Inflammatory macrophage treated with lipopolysaccharide for 1 hour (primary cell): ENCODE data around the gene NEURL3.

Experiments used
- DNase-seq, 2 donors: peaks; one replicate each; pipeline ENCODE4 v3.0.0-alpha.2; 2020 to 2022

NEURL3 gene

DNA sequence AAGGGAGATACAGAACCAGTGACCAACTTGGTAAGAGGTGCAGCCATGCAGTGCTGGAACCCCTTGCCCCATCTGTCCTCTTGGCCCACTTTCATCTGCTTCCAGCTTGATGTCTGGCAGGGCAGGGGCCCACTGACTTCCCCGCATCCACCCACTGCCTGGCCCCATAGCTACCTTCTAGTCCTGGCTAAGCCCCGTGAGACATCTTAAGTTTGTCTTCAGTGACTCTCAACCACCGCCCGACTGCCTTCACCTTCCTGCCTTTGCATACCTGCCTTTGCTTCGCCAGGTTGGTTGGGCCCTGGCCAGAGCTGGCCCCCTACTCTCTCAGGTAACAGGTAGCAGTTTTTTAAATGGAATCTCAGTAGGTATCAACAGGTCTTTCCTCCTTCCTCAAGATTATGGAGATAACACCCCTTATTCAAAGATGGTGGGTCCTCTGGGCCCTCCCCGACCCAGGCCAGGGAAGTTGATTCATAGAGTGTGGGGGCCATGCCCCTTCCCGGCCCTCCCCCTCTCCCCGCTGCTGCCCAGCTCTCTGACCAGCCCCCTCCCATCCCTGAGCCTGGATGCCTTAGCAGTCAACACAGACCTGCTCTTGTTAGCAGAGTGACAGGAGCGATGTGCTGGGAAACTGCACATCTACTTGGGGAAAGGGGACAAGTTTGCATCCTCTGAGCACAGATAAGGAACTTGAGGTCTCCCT lies 34.2 kb upstream of the NEURL3 start:
- DNase-seq, result no peak

GRCh38 chr2:96538487-96539214 lies 33.5 kb upstream of the NEURL3 start:
- DNase-seq, result peak; percentile 40 to 73

DNA sequence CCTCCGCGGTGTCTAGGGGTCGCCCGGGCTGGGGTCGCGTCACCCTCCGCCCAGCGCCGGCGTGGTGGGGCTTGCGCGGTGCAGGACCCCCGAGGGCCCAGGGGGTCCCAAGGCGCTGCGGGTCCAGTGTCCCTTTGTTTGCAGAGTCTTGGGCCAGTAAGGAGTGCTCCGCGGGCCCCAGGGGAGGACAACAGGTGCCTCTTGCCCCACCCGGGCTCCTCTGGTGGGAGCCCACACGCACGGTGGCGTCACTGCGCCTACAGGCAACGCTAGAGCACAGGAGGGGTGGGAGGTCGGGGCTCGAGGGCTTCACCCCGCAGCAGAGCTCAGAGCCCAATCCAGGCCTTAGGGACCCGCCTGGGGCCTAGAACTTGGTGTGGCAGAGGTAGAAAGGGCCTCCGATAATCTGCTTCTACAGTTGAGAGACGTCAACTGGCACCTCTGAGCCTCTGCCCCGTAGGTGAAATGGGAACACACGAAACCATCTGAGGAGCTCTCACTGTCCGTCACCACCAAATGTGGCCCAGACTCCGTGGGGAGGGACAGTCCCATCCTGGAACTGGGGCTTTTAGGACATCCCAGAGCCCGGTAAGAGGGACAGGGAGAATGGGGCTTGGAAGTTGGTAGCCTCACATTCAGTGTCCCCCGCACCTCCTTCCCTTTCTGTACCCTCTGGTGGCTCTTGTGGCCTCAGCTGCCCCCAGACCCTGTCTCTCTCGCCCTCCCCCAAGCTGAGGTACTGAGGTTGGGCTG lies 32.8 kb upstream of the NEURL3 start:
- peak; percentile 16 to 20 for DNase-seq

DNA sequence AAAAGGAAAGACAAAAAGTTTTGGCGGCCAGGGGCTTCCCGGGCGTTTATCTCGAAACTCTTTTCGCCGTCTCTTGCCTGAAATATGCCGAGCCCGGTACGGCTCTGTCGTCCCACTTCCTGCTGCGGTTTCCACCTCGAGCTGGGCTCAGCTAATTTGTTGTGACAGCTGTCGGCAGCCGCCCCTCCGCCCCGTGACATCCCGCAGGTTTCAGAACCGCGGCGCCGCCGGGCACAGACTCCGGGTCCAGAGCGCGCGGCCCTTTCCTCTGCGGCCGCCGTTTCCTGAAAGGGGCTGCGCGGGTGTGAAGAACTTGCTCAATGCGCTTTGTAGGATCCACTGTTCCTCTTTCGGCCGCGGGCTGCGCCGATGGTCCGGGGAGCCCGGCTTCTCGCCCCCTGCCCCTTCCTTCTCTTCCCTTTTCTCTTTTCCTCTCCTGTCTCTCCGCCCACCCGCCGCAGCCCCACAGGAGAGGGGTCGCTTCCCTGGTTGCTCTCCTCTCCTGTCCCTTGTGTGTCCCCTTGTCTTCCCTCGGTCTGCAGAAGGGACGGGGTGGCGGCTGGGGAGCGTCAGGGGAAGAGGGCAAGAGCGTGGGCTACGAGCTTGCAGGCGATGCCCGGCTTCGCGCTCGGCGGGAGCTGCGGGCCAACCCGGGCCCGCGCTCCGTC lies 32.0 kb upstream of the NEURL3 start:
- peak; percentile 85 to 87 for DNase-seq

GRCh38 chr2:96536445-96537065 lies 31.4 kb upstream of the NEURL3 start, which contains the start of gene ARID5A:
TSS of gene ARID5A (plus strand) at chr2:96536752. CDS start at chr2:96536827, 75 bp downstream.
- peak; percentile 91 to 96 for DNase-seq

DNA sequence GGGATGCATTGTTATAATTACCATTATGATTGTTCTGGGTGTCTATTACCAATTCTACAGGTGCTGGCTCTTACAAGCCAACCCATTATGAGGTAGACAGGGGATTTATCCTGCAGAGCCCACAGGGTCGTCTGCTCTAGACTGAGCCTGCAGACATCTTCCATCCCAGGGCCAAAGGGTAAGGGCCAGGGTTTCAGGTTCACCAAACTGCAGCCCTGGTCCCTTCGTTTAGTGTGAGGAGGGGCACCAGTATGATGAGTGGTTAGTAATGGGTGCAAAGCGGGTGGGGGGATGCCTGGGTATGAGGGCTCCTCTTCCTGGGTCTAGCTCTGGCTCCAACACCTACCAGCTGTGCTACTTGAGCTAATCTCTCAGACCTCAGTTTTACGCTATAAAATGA lies 30.2 kb upstream of the NEURL3 start:
- DNase-seq, result no peak

DNA sequence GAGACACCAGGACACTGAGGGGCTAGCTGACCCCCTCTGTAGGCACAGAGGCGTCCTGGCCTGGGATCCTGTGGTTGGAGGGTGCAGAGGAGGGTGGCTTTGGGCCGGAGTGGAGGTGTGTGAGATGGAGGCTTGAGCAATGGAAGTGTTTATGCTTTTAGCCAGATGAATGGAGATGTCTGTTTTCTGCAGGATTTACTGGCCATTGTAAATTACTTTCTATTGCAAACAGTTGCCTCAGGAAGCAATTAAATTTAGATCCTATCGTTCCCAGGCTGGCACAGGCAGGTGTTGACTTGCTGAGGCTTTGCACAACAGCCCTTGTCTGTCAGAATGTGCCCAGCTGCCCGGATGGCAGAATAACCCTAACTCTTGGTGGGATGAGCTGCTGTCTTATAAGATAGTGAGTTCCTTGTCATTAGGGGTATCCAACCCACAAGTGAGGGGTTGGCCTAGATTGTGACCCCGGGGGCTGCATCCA lies 29.6 kb upstream of the NEURL3 start:
- DNase-seq, result no peak

DNA sequence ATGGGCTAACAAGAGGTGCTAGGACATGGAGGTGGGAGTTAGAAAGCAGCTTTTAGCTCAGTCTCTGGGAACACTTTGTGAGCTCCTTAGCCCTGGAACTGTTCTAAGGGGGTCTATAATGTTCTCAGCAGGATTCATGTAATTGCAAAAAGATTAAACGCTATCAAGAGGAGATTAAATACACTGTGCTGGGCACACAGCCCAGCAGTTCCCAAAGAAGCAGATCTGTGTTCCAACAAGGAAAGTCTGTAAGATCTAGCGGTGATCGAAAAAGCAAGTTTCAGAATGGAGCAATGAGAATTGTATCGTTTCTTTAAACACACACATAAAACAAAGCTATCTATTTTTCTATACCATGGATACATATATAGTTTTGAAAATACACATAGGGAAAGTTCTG lies 29.0 kb upstream of the NEURL3 start:
- no peak for DNase-seq

DNA sequence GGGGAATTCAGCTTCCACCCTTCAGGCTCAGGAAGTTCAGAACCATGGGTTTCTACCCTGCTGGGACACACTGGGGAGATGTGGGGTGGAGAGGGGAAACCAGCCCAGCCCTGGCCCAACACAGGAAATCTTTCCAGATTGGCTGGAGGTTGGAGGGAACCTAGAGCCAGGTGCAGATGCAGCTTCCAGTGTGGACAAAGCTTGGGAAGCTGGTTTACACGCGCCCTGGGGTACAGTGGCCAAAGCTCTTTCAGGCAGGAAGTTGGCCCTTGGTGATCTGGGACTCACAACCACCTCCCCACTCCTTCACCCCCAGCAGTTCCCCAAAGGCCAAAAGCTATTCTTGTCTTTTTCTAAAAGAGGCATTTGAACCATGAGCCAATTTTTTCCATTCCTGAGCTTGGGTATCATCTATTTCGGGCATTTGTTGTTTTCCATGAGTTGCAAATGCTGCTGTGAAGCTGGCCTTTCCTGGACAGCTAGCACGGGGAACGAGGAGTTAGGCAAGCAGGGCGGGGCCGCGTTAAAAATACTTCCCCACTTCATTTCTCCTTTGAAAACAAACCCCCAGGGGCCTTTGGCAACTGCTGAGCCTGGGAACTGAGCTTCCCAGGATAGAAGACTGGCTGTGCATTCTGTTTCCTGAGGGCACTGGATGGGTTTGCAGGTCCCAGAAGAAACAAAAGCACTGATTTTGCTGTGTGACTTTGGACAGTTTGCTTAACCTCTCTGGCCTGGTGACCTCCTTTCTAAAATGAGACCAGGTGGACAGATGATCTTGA lies 28.3 kb upstream of the NEURL3 start:
- peak; percentile 78 to 89 for DNase-seq

DNA sequence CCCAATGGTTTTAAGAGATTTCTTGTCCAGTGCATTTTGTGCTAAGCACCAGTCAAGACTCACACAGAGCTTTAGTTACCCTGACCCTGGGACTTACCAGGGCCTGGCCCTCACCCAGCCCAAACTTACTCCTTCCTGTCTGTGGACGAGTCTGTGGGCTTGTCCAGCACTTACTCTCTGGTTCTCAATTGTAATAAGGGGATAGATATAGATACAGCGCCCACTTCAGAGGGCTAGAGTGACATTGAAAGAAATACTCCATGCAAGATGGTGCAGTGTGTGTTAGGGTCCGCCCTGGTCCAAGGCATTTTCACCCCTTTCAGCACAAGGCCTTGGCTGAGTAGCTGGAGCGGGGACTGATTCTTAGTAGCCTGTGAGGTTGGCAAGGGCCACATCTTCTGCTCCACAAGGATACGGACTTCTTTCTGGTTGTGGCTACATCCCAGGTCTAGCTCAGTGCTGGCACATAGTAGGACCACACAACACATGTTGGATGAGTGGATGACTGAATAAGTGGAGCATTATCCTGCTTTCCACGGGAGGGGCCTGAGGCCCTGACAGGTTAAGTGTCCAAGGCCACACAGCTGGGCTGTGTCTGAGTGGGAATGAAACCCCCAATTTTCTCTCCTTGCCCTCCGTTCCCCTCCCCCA lies 27.6 kb upstream of the NEURL3 start:
- DNase-seq, result no peak

- peak; percentile 98 to 99 for DNase-seq
Observed at GRCh38 chr2:96531872-96532505, 26.8 kb upstream of the NEURL3 start.

GRCh38 chr2:96531366-96531765 lies 26.2 kb upstream of the NEURL3 start:
- DNase-seq, result peak; percentile 34 to 79

DNA sequence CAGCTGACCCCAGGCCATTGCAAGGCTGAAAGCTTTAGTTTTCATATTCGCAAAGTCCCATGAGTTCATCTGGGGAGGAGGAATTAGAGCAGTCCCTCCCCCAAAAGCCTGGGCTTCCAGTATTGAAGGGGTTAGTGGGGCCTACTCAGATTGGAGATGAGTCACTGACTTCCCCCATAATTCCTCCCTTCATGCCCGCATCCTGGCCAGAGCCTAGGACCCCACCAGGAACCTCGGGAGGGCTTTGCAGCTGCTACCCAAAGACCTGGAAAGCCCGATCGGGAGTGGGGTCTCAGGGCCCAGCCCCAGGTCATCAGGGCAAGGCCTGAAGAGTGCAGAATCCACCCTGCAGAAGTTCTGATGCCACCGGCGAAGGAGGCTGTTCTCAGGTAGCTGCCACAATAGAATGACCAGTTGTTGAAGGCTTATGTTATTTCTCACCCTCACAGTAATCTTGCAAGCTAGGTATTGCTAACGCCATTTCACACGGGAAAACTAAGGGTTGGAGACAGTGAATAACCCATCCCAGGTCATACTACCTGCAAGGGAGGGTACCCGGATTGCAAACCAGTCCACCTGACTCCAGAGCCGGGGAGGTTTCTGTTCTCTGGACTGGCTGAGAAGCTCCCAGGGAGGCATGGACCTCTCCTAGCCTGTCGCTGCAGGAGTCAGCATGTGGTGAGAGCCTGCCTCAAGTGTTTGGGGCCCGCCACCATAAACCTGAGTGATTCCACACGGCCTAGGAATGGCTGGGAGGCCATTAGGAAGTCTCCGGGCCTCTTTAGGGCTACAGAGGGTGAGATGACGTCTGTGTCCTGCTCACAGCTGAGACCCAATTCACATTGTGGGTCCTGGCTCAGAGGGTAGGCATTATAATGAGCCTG lies 25.6 kb upstream of the NEURL3 start:
- no peak for DNase-seq

DNA sequence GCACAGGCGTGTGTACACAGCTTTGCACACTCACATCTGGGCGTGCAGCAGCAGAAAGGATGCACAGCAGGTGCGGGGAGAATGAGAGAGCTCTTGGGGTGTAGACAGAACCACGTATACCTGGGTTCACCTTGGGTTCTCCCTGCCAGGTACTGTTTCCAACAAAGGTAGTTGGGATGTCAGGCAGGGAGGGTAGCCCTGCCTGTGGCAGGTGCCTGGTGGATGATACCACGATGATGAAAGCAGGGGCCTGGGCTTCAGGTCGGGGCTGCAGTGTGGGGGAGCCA lies 24.9 kb upstream of the NEURL3 start:
- DNase-seq, result no peak

DNA sequence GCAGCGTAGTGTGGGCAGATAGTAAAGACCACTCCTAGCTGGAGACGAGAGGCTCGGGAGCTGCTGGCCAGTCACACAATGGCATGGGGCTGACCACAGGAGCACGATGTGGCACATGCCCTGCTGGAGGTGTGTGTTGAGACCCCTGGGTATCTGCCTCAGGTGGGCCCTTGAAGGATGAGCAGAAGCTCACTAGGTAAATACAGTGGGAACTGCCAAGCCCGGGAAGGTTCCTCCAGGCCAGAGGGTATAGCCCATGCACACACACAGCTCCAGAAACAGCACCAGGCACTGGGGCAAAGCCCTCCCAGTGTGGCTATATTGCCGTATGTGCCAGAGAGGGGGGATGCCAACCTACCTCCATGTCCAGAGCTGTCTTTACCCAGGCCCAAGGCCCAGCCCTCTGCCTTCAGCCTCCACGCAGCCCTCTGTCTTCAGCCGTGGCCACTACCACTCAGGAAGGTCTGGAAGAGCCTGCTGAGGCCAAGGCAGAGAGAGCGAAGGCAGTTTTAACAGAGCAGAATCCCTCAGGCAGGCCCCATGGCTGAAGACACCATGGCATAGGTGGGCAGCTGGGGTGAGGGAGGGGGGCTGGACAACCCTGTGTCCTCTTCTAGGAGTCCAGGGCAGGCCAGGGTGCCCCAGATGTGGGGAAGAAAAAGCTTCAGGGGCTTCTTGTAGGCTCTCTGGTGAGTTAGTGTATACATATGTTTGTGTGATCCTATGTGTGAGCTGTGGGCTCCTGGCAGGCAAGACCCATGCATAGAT lies 24.4 kb upstream of the NEURL3 start:
- no peak for DNase-seq

GRCh38 chr2:96528700-96529375 lies 23.7 kb upstream of the NEURL3 start:
- no peak for DNase-seq

GRCh38 chr2:96528006-96528699 lies 23.0 kb upstream of the NEURL3 start:
- DNase-seq, result peak; percentile 72 to 82
